ENCODE measurements around the gene EBF3. TPM values are rescaled to one million over a fixed set of nuclear protein-coding genes. Genes with fewer than 3 reads are reported as not detected.
"Not testable (repeated sequence)": the region's sequence is repeated elsewhere in the genome, so short reads cannot be mapped to it uniquely, and the experiment has no call there.

EBF3 gene
- polyA plus RNA-seq, 3 donors, result 1.6 to 2.0 (median 1.9) TPM

- DNase-seq, result no peak
These were observed 34.5 kb downstream of the EBF3 start for GRCh38 chr10:129929343-129930292.

- no peak for DNase-seq
These were observed 36.5 kb downstream of the EBF3 start for GRCh38 chr10:129927351-129928120.

GRCh38 chr10:129926066-129927055 is 37.7 kb downstream of the EBF3 start:
- no peak for DNase-seq

- no peak for DNase-seq
These were observed 39.5 kb downstream of the EBF3 start for GRCh38 chr10:129924375-129925085.

GRCh38 chr10:129922598-129923123 is 41.4 kb downstream of the EBF3 start:
- DNase-seq, result no peak

- DNase-seq, result no peak
These were observed 42.1 kb downstream of the EBF3 start for GRCh38 chr10:129921801-129922597.

GRCh38 chr10:129921065-129921670 is 42.9 kb downstream of the EBF3 start:
- no peak for DNase-seq

- DNase-seq, result not testable (repeated sequence)
These were observed 43.9 kb downstream of the EBF3 start for GRCh38 chr10:129920187-129920586.

- no peak for DNase-seq
These were observed 44.7 kb downstream of the EBF3 start for GRCh38 chr10:129919358-129919757.

- no peak for DNase-seq
These were observed 45.2 kb downstream of the EBF3 start for GRCh38 chr10:129918836-129919235.

GRCh38 chr10:129918401-129918800 is 45.7 kb downstream of the EBF3 start:
- DNase-seq, result no peak

GRCh38 chr10:129917936-129918335 is 46.1 kb downstream of the EBF3 start:
- no peak for DNase-seq

GRCh38 chr10:129916506-129916995 is 47.5 kb downstream of the EBF3 start:
- DNase-seq, result no peak

GRCh38 chr10:129915526-129916378 is 48.3 kb downstream of the EBF3 start:
- no peak for DNase-seq

GRCh38 chr10:129914960-129915359 is 49.1 kb downstream of the EBF3 start:
- DNase-seq, result no peak

GRCh38 chr10:129914153-129914855 is 49.8 kb downstream of the EBF3 start:
- DNase-seq, result no peak

- DNase-seq, result no peak
These were observed 50.9 kb downstream of the EBF3 start for GRCh38 chr10:129912986-129913695.

All from renal pelvis (tissue), 4 donors.